Measurements from ENCODE around the gene LRP4.

Gene LRP4

DNA sequence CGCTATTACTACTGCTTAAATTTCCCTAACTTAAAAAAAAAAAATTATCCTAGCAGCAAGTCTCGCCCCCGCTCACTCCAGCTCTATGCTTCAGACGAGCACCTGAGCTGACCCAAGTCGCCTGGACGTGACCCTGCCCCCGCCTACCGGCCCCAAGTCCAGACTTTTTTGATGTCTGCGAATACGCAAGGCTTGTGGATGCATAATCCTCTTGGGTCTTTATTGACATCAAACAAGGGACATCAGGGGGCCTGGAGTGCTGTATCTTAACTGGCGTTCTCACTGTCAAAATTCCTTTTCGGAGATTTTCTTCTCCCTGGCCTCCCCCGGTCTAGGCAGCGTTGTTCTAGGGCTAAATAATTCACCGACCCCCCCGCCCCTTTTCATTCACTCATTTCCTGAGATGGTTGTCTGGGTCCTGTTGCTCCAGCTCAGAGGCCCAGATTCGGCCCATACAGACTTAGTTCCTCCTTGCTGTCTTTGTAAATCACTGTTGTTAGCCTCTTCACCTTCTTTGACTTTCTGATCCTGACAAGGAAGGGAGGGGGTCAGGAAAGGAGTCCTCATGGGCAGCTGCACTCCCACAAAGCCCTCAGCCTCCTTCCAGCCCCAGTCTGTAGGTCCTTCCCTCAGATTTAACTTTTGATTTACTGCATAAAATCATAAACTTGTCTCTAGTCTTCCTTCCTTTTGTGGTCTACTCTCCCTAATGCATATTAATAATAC lies 601 bp upstream of the LRP4 start:
- no peak for DNase-seq (ENCODE audit: low read depth)
- peak overlapping the region; percentile 55 for H3K4me3 ChIP-seq (replicated peaks; ENCODE audit: low read depth, low read length)
- TF ChIP-seq, protein P1, sequence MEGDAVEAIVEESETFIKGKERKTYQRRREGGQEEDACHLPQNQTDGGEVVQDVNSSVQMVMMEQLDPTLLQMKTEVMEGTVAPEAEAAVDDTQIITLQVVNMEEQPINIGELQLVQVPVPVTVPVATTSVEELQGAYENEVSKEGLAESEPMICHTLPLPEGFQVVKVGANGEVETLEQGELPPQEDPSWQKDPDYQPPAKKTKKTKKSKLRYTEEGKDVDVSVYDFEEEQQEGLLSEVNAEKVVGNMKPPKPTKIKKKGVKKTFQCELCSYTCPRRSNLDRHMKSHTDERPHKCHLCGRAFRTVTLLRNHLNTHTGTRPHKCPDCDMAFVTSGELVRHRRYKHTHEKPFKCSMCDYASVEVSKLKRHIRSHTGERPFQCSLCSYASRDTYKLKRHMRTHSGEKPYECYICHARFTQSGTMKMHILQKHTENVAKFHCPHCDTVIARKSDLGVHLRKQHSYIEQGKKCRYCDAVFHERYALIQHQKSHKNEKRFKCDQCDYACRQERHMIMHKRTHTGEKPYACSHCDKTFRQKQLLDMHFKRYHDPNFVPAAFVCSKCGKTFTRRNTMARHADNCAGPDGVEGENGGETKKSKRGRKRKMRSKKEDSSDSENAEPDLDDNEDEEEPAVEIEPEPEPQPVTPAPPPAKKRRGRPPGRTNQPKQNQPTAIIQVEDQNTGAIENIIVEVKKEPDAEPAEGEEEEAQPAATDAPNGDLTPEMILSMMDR (IDR thresholded peaks at IDR 0.05; ENCODE audit: low read length, missing control alignments) = no peak

DNA sequence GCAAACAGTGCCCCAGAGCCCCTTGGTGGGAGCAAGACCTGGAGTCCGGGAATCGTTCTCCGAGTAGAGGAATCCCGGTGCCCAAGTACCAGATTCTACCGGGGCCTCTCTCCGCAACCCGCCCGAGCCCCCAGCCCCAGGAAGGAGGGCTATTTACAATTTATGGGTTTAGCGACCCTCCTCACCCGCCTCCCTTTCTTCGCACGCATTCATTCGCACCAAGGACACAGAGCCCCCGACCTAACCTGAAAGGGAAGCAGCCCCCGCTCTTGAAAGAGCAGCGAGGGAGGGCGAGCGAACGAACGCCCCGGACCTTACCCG lies 628 bp downstream of the LRP4 start:
- TF ChIP-seq, protein P1 (IDR thresholded peaks at IDR 0.05; ENCODE audit: low read length, missing control alignments) = no peak
- no peak for DNase-seq (ENCODE audit: low read depth)
- peak overlapping the region; percentile 55 for H3K4me3 ChIP-seq (replicated peaks; ENCODE audit: low read depth, low read length)

DNA sequence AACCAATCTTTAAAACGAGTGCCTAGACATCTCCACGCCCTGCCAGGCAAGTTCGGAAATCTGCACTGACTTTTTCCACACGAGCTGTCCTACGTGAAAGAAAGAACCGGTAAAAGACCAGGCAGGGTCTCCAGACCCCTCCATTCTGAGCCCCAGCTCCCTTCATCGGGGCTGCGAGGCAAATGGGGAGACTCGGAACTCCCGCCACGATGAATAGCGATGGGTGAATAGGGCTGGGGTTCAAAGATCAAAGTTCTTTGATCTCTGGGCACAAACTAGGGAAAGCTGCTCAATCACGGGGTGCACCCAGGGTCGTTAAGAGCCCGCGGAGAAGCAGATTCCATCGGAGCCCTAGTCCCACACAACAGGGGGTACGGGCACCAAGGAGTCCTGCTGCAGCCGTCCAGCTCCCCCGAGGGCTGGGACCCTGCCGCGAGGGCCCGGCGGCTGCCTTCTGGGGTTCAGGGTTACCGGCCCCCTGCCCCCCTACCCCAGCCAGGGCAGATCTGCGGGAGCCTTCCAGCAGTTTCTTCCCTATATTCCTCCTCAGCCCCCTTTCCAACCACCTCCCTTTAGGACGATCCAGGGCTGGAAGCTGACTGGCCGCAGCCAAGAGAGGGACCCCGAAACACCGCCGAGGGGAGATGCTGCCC lies 1.1 kb downstream of the LRP4 start:
- TF ChIP-seq, protein P1 (IDR thresholded peaks at IDR 0.05; ENCODE audit: low read length, missing control alignments) = no peak
- DNase-seq (ENCODE audit: low read depth) = no peak
- H3K4me3 ChIP-seq (replicated peaks; ENCODE audit: low read depth, low read length) = peak overlapping the region; percentile 55

DNA sequence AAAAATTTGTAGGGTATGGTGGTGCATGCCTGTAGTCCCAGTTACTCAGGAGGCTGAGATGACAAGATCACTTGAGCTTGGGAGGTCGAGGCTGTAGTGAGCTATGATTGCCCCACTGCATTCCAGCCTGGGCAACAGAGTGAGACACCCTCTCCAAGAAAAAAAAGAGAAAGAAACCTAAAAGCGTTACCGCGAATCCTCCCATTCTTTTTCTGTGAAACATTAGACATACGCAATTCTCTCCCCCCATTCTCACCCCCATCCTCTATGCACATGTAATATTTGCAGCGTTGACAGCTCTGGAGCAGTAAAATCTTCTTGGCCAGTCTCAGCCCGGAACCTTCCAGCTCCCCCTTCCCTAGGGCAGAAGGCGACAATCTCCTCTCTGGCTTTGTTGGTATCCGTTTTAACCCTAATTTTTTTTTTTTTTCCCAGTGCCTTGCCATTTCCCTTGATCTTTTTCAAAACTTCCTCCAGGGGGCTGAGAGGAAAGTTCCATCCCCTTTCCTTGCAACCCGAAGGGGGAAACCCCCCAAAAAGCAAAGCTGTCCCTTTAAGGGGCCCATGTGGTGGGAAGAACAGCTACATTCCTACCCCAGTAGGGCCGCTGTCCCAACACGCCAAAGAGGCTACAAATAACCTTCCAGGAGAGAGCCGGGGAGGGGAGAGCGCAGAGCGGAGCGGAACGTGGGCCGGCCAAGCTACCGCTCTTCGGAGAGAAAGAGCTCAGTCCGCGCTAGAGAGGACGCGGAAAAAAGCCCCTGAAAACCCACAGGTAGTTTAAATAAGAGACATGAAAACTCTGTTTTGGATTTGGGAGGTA lies 1.9 kb downstream of the LRP4 start:
- DNase-seq (ENCODE audit: low read depth) = peak; percentile 80
- TF ChIP-seq, protein P1 (IDR thresholded peaks at IDR 0.05; ENCODE audit: low read length, missing control alignments) = peak; percentile 34
- H3K4me3 ChIP-seq (replicated peaks; ENCODE audit: low read depth, low read length) = peak overlapping the region; percentile 55

DNA sequence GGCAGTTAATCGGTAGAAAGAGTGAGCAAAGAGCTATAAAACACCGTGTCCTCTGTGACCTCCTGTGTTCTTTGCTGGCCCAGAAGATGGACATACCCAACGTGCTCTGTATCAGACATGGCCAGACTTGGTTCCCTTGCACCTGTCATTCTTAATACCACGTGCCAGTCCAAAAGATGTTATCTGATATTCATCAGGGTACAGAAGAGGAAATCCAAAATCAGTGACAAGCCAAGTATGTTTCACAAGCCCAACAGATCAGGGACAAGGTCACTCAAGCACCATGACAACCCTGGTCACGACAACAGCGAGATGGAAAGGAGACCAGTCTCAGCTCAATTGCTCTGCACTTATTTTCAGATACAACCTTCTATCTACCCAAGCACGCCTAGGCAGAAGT lies 3.4 kb downstream of the LRP4 start:
- DNase-seq (ENCODE audit: low read depth) = no peak
- no peak overlapping the region for H3K4me3 ChIP-seq (replicated peaks; ENCODE audit: low read depth, low read length)
- TF ChIP-seq, protein P1 (IDR thresholded peaks at IDR 0.05; ENCODE audit: low read length, missing control alignments) = no peak

DNA sequence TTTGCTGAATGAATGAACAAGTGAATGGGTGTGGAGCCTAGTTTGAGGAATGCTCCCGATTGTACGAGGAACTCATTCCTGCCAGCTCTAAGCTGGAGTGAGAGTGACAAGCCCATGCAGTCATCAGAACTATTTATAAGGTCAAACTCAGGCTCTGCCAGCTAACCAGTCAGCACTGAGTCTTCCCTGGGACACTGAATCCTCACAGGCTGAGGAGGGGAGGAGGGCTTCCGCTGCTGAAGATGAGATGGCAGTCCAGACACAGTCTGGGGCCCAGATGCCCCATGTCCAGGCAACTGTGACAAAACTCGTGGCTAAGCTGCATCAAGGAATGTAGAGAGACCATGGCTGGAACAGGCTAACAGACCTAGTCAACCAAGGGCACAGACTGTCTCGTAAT lies 4.0 kb downstream of the LRP4 start:
- no peak for DNase-seq (ENCODE audit: low read depth)
- H3K4me3 ChIP-seq (replicated peaks; ENCODE audit: low read depth, low read length) = no peak overlapping the region
- TF ChIP-seq, protein P1 (IDR thresholded peaks at IDR 0.05; ENCODE audit: low read length, missing control alignments) = no peak
